ENCODE results near the gene ROPN1L.

Gene ROPN1L

DNA sequence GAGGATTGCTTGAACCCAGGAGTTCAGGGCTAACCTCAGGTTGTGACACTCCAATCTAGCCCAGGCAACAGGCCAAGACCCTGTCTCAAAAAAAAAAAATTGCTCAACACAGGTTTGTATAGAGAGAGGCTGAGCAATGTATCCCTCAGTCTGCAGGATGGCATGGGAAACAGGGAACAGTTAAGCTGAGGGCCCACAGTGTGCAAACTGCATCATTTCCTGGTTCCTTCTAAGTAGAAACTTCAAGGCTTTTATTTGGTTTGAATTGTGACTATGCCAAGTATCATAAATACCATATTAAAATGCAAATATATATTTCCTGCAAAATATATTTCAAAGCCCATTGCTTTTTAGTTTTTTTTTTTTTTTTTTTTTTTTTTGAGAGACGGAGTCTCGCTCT is 13.7 kb upstream of the ROPN1L start:
- no peak for DNase-seq (ENCODE audit: low read depth)

- no peak for DNase-seq (ENCODE audit: low read depth)
Observed at GRCh38 chr5:10431415-10431814, 10.3 kb upstream of the ROPN1L start.

GRCh38 chr5:10432059-10433008 is 9.3 kb upstream of the ROPN1L start:
- DNase-seq (ENCODE audit: low read depth): no peak

DNA sequence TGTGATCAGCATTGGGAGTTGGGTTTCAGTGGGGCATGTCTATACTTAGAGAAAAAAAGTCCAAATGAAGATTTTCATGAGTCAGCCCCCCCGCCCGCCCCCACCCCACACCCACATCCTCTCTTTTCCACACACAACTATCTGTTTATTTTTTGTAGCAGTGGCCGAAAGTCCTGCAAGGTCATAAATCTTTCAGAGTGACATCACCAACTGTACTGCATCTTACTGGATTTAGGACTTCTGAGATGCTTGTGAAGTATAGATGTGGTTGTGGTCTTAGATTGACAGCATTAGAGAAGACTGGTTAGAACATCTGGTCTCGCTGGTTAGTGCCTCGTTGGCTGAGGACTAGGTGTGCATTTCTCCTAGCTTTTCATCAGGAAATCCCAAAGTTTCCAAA is 7.3 kb upstream of the ROPN1L start:
- no peak for DNase-seq (ENCODE audit: low read depth)

DNA sequence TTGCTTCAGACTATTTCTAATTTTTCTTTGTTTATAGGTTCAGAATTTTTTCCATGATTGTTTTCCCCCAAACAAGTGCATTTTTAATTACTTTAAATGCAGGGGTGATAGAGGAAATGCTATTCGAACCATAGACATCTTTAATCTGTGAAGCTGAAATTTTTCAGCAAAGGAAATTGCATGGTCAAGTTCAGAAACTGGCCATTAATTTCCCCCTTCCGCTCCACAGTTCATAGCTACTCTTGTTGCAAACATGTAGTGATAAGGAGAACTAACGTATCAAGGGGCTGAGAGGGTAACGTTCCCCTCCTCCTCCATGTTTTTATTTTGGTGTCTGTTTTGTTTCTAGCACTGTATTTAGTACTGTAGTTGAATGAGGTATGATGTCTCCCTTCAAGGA is 3.4 kb upstream of the ROPN1L start:
- DNase-seq (ENCODE audit: low read depth): no peak

- no peak for DNase-seq (ENCODE audit: low read depth)
Observed at GRCh38 chr5:10439692-10440091, 2.0 kb upstream of the ROPN1L start.

- no peak for DNase-seq (ENCODE audit: low read depth)
Observed at GRCh38 chr5:10440367-10440990, 1.2 kb upstream of the ROPN1L start.

GRCh38 chr5:10441992-10442435 is 335 bp downstream of the ROPN1L start:
- DNase-seq (ENCODE audit: low read depth): no peak

DNA sequence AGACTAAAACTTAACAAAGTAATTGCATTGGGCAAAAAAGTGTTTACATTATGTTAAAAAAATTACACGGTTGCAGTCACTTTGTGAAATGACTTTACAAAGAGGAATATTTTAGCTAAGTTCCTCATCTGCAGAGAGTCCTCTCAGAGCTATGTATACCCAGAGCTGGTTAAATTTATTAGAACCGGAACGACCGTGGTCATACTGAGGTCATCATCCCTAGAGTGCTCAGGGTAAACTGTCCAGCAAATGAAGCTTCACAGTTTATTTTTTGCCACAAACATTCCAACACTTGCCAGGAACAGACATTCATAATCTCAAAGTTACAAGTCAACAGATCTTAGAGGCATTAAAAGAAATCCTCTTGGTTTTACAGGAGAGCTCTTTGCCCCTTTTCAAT is 897 bp downstream of the ROPN1L start:
- DNase-seq (ENCODE audit: low read depth): no peak

GRCh38 chr5:10445352-10445751 is 3.7 kb downstream of the ROPN1L start:
- DNase-seq (ENCODE audit: low read depth): no peak

DNA sequence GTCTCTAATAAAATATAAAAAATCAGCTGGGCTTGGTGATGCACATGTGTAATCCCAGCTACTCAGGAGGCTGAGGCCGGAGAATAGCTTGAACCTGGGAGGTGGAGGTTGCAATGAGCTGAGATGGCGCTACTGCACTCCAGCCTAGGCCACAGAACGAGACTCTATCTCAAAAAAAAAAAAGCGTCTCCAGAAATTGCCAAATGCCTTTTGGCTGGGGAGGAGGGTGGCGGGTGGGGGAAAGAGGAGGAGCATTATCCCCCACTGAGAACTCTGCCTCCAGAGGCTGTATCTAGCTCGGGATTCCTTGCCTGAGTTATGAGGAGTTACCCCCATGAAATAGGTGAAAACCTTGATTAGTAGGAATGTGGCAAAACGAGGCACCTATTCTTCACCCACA is 4.8 kb downstream of the ROPN1L start:
- DNase-seq (ENCODE audit: low read depth): no peak

GRCh38 chr5:10447041-10447440 is 5.4 kb downstream of the ROPN1L start:
- no peak for DNase-seq (ENCODE audit: low read depth)

GRCh38 chr5:10448754-10449360 is 7.2 kb downstream of the ROPN1L start:
- no peak for DNase-seq (ENCODE audit: low read depth)

DNA sequence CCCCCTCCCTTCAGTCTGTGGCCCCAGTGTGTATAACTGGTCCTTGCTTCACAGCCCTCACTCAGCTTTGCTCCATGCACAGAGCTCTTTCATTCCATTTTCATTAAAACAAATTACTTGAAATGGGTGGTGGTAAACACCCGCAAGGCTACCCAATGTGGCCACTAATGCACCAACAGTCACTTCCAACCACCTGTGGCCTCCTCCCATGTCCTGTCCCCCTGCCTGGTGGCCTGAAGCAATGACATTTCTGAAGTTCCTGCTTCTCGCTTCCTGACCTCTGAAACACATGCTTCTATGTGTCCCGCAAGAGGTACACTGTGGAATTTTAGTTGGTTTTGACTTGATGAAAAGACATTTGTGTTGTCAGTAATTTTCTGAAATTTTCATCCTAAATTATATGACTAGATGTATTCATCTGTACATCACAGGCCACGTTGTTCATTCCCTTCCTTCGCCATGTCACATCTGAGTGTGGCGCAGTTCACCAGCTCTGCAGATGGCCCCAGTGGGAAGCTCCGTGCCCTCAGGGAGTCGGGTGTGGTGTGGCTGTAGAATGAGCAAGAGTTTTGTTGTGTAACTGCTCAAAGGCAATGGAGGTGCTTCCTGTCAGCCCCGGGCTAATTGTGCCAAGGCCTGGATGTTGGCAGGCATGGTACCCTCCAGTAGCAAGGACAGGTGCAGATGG is 9.6 kb downstream of the ROPN1L start:
- no peak for DNase-seq (ENCODE audit: low read depth)

GRCh38 chr5:10452768-10453331 is 11.2 kb downstream of the ROPN1L start:
- no peak for DNase-seq (ENCODE audit: low read depth)

- no peak for DNase-seq (ENCODE audit: low read depth)
Observed at GRCh38 chr5:10453545-10453944, 11.9 kb downstream of the ROPN1L start.

- DNase-seq (ENCODE audit: low read depth): no peak
Observed at GRCh38 chr5:10454591-10455276, 13.1 kb downstream of the ROPN1L start.

GRCh38 chr5:10455277-10455670 is 13.6 kb downstream of the ROPN1L start:
- no peak for DNase-seq (ENCODE audit: low read depth)

GRCh38 chr5:10456583-10457420 is 15.1 kb downstream of the ROPN1L start:
- DNase-seq (ENCODE audit: low read depth): no peak

Data from stimulated activated CD8-positive, alpha-beta memory T cell treated with anti-CD3 and anti-CD28 coated beads, Interleukin-15, amount 100 ng/mL, for 1 hour (primary cell).